Skin epidermis (tissue), 12 donors: ENCODE results near the gene TIGD3.

ENCODE experiments used
- H3K27ac ChIP-seq, 21 experiments: fragments of 200-600 bp; sonication (generic) in 11 of 21; one replicate each; pipeline ENCODE4 v1.5.0; 2020; ENCODE audit warnings: mild to moderate bottlenecking in 3 of 21, inconsistent platforms in 2 of 21, moderate library complexity in 2 of 21
- H3K4me3 ChIP-seq, 7 experiments: fragments of 200-600 bp; sonication (generic) in 2 of 7; one replicate each; pipeline ENCODE4 v1.5.0; 2020; ENCODE audit warnings: inconsistent platforms in 2 of 7, mild to moderate bottlenecking in 2 of 7, moderate library complexity in 1 of 7

Gene TIGD3

GRCh38 chr11:65383778-65384177, 29.2 kb downstream of the TIGD3 start:
- H3K4me3 ChIP-seq, result no peak overlapping the region
- peak overlapping the region in 17 of 21 experiments; percentile 15 to 99 (median 97) for H3K27ac ChIP-seq

GRCh38 chr11:65384301-65384889, 29.8 kb downstream of the TIGD3 start:
- H3K4me3 ChIP-seq, result no peak overlapping the region
- peak overlapping the region in 19 of 21 experiments; percentile 10 to 99 (median 97) for H3K27ac ChIP-seq

- Histone ChIP-seq H3K27ac (peak within 1 kb of the TSS; percentile 82 to 99 (median 96)), H3K4me3 (peak within 1 kb of the TSS; percentile 64 to 91 (median 79))
Observed at GRCh38 chr11:65386307-65387140, 32.0 kb downstream of the TIGD3 start, which contains the start of gene FRMD8. Gene FRMD8 (plus strand): TSS chr11:65386637. CDS start chr11:65387037, 400 bp downstream.

- Histone ChIP-seq H3K27ac (peak overlapping the region in 15 of 21 experiments; percentile 1 to 98 (median 65)), H3K4me3 (peak overlapping the region in 4 of 7 experiments; percentile 11 to 91 (median 40))
Observed at GRCh38 chr11:65388731-65389130, 34.2 kb downstream of the TIGD3 start.

- Histone ChIP-seq H3K4me3 (peak overlapping the region in 4 of 7 experiments; percentile 11 to 91 (median 40)), H3K27ac (peak overlapping the region in 16 of 21 experiments; percentile 17 to 98 (median 72))
Observed at GRCh38 chr11:65389294-65389980, 34.9 kb downstream of the TIGD3 start.

- H3K4me3 ChIP-seq, result peak overlapping the region in 2 of 7 experiments; percentile 11 to 16
- peak overlapping the region in 20 of 21 experiments; percentile 48 to 98 (median 72) for H3K27ac ChIP-seq
Observed at GRCh38 chr11:65390099-65390941, 35.8 kb downstream of the TIGD3 start.

GRCh38 chr11:65390996-65391395, 36.4 kb downstream of the TIGD3 start:
- Histone ChIP-seq H3K27ac (peak overlapping the region in 20 of 21 experiments; percentile 48 to 98 (median 72)), H3K4me3 (peak overlapping the region in 2 of 7 experiments; percentile 11 to 16)

GRCh38 chr11:65392186-65392829, 37.8 kb downstream of the TIGD3 start:
- Histone ChIP-seq H3K4me3 (no peak overlapping the region), H3K27ac (peak overlapping the region in 10 of 21 experiments; percentile 4 to 98 (median 79))

- no peak overlapping the region for H3K4me3 ChIP-seq
- H3K27ac ChIP-seq, result peak overlapping the region in 3 of 21 experiments; percentile 13 to 98 (median 63)
Observed at GRCh38 chr11:65392899-65393298, 38.3 kb downstream of the TIGD3 start.

- no peak overlapping the region for H3K27ac ChIP-seq
- H3K4me3 ChIP-seq, result no peak overlapping the region
Observed at GRCh38 chr11:65393513-65394079, 39.0 kb downstream of the TIGD3 start.

GRCh38 chr11:65394125-65394536, 39.6 kb downstream of the TIGD3 start:
- Histone ChIP-seq H3K27ac (no peak overlapping the region), H3K4me3 (no peak overlapping the region)

GRCh38 chr11:65395961-65396530, 41.5 kb downstream of the TIGD3 start:
- no peak overlapping the region for H3K27ac ChIP-seq
- no peak overlapping the region for H3K4me3 ChIP-seq

- no peak overlapping the region for H3K4me3 ChIP-seq
- no peak overlapping the region for H3K27ac ChIP-seq
Observed at GRCh38 chr11:65396769-65397745, 42.5 kb downstream of the TIGD3 start.

- no peak overlapping the region for H3K27ac ChIP-seq
- H3K4me3 ChIP-seq, result no peak overlapping the region
Observed at GRCh38 chr11:65398362-65398910, 43.9 kb downstream of the TIGD3 start.

- no peak overlapping the region for H3K4me3 ChIP-seq
Observed at GRCh38 chr11:65399249-65399648, 44.7 kb downstream of the TIGD3 start.

GRCh38 chr11:65399845-65400244, 45.3 kb downstream of the TIGD3 start:
- H3K27ac ChIP-seq, result peak overlapping the region in 1 of 21 experiments; percentile 54

More at GRCh38 chr11:65399249-65399648, 44.7 kb downstream of the TIGD3 start:
- H3K27ac ChIP-seq, result peak overlapping the region in 1 of 21 experiments; percentile 54

More at GRCh38 chr11:65399845-65400244, 45.3 kb downstream of the TIGD3 start:
- no peak overlapping the region for H3K4me3 ChIP-seq
